ENCODE results near the gene KCNC4. TPM values are rescaled to one million over a fixed set of nuclear protein-coding genes. Genes with fewer than 3 reads are reported as not detected.

KCNC4 gene
- total and polyA plus RNA-seq, 2 of the 4 experiments (the other 2 are of a cell fraction) = 0.18 to 2.3 TPM

- TF ChIP-seq RFX5 (IDR thresholded peaks at IDR 0.05; ENCODE audit: low read depth, low read length) = no peak
These were observed 736 bp downstream of the KCNC4 start (continued) for GRCh38 chr1:110210604-110211495.

GRCh38 chr1:110211496-110212168, 1.5 kb downstream of the KCNC4 start:
- ATAC-seq (ENCODE audit: low read depth) (no peak), DNase-seq (no peak)
- no peak overlapping the region for H4K91ac ChIP-seq (ENCODE audit: insufficient read depth, low read depth, low read length)
- H3K4me1 ChIP-seq (ENCODE audit: control insufficient read depth, insufficient read depth, low read length) = no peaks in the 10 kb centered on the region
- no peak overlapping the region for H3K9ac ChIP-seq (ENCODE audit: low read depth, low read length)
- ChIA-PET CTCF (no interaction called here), POLR2A (ENCODE audit: unreplicated experiment) (no interaction called here)
- peaks cover 59% of the 10 kb centered on the region for H3K27me3 ChIP-seq (ENCODE audit: control insufficient read depth, insufficient read depth, low read length)
- H3K27ac ChIP-seq (ENCODE audit: insufficient read depth, low read length) = no peak overlapping the region
- no peaks in the 10 kb centered on the region for H3K79me1 ChIP-seq (ENCODE audit: low read depth in 1 of 2, low read length in 2 of 2)
- no peak overlapping the region for H3K4me2 ChIP-seq (ENCODE audit: low read depth, low read length)
- no peak overlapping the region for H3K4me3 ChIP-seq (ENCODE audit: insufficient read depth, low read depth, low read length)
- H2BK120ac ChIP-seq (ENCODE audit: low read depth, low read length) = no peak overlapping the region
- no peak overlapping the region for H3K4ac ChIP-seq (ENCODE audit: low read depth, low read length)
- no peak overlapping the region for H2BK15ac ChIP-seq (ENCODE audit: low read depth, low read length)
- H3K23ac ChIP-seq (ENCODE audit: low read depth, low read length) = no peak overlapping the region
- dilution Hi-C loops (cut with HindIII; ENCODE audit: low sequenced_read_pairs, unreplicated experiment) (no loop called here), in situ Hi-C loops (cut with MboI; ENCODE audit: low sequenced_read_pairs) (no loop called here), intact Hi-C loops (cut with micrococcal nuclease) (no loop called here)
- H3K18ac ChIP-seq (ENCODE audit: low read depth, low read length) = no peak overlapping the region
- no peak overlapping the region for H4K8ac ChIP-seq (ENCODE audit: low read depth in 2 of 2, low read length in 2 of 2)
- H3K14ac ChIP-seq (replicated peaks; ENCODE audit: low read depth, low read length) = no peak overlapping the region
- no peaks in the 10 kb centered on the region for H3K36me3 ChIP-seq (ENCODE audit: control insufficient read depth, insufficient read depth, low read length)
- TF ChIP-seq BHLHE40 (IDR thresholded peaks at IDR 0.05; ENCODE audit: low read depth, low read length) (0 out of 2 replicates have a peak, but pooled peaks have one; percentile 32), POLR2A (IDR thresholded peaks at IDR 0.05; ENCODE audit: low read depth, low read length) (no peak), RFX5 (IDR thresholded peaks at IDR 0.05; ENCODE audit: low read depth, low read length) (no peak), CHD1 (IDR thresholded peaks at IDR 0.05; ENCODE audit: low read depth, low read length) (no peak)
- peaks cover 3% of the 10 kb centered on the region for H4K20me1 ChIP-seq (ENCODE audit: insufficient read depth, low read length)
- H3K9me3 ChIP-seq (ENCODE audit: control insufficient read depth, insufficient read depth, low read length) = no peaks in the 10 kb centered on the region
- no peak overlapping the region for H2BK20ac ChIP-seq (ENCODE audit: low read depth, low read length)
- H3K56ac ChIP-seq (ENCODE audit: extremely low read depth, insufficient read depth, low read length) = no peak overlapping the region
- H2AK5ac ChIP-seq (ENCODE audit: low read depth, low read length) = no peak overlapping the region
- 5% methylated on average over 40 of the region's 81 CpGs; no CpG with 5 or more reads in 1 of the 2 experiments for WGBS, 2 experiments (ENCODE audit: extremely low coverage in 2 of 2, insufficient read length in 1 of 2)
- H4K5ac ChIP-seq (ENCODE audit: low read depth, low read length) = no peak overlapping the region
- H2AFZ ChIP-seq (replicated peaks; ENCODE audit: low read length, poor library complexity) = peak overlapping the region; percentile 94
- no peak overlapping the region for H2AK9ac ChIP-seq (replicated peaks; ENCODE audit: low read depth, low read length, poor library complexity)
- no TSS peak for BruUV-seq (replicated peaks)
- H3K9me1 ChIP-seq (ENCODE audit: insufficient read depth, low read length) = no peaks in the 10 kb centered on the region
- H2BK5ac ChIP-seq (ENCODE audit: low read depth, low read length, poor library complexity, severe bottlenecking) = no peak overlapping the region
